ENCODE results near the gene GSG1L. TPM values are rescaled to one million over a fixed set of nuclear protein-coding genes. Genes with fewer than 3 reads are reported as not detected.

GSG1L gene
- total and polyA plus RNA-seq, 5 experiments from 2014 or later, result not detected

GRCh38 chr16:27764869-27765675 lies 298.4 kb downstream of the GSG1L start:
- DNase-seq (no peak), ATAC-seq (no peak)
- no peaks in the 10 kb centered on the region for H3K9me3 Mint-ChIP-seq
- H3K4me3 Mint-ChIP-seq, result no peak overlapping the region
- POLR2A ChIA-PET, result no interaction called here
- peaks cover 8 to 53% (median 37%) of the 10 kb centered on the region in 3 donors for H3K36me3 Mint-ChIP-seq
- H3K27ac Mint-ChIP-seq, result no peak overlapping the region
- H3K27me3 Mint-ChIP-seq, result no peaks in the 10 kb centered on the region
- peaks cover 0 to 2% (median 0%) of the 10 kb centered on the region in 4 donors for H3K4me1 Mint-ChIP-seq

- H3K27me3 Mint-ChIP-seq, result no peaks in the 10 kb centered on the region
- POLR2A ChIA-PET, result no interaction called here
- no peaks in the 10 kb centered on the region for H3K9me3 Mint-ChIP-seq
- H3K4me1 Mint-ChIP-seq, result peaks cover 0 to 6% (median 0%) of the 10 kb centered on the region in 4 donors
- DNase-seq (no peak), ATAC-seq (no peak)
- peaks cover 8 to 50% (median 37%) of the 10 kb centered on the region in 3 donors for H3K36me3 Mint-ChIP-seq
- no peak overlapping the region for H3K27ac Mint-ChIP-seq
- no peak overlapping the region for H3K4me3 Mint-ChIP-seq
These were observed 299.1 kb downstream of the GSG1L start for GRCh38 chr16:27764427-27764826.

DNA sequence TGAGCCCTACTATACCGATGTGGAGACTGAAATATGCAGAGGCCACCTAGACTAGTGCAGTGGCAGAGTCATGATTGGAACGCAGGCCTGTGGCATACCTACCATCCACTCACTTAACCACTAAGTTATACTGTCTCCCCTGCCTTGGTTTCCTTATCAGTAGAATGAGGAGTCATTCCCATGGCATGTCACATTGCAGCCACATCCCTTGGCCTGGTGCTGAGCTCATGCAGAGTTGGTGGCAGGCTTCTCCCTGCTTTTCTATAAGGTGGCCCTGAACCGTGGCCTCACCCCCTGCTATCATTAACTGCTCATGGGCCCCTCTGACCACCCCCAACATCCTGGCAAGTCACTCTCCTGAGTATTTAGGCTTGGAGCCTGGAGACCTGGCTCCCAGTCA lies 301.1 kb downstream of the GSG1L start:
- H3K4me3 Mint-ChIP-seq, result no peak overlapping the region
- DNase-seq (no peak), ATAC-seq (no peak)
- POLR2A ChIA-PET, result no interaction called here
- H3K36me3 Mint-ChIP-seq, result peaks cover 8 to 57% (median 40%) of the 10 kb centered on the region in 3 donors
- H3K27ac Mint-ChIP-seq, result no peak overlapping the region
- H3K4me1 Mint-ChIP-seq, result peaks cover 0 to 8% (median 0%) of the 10 kb centered on the region in 4 donors
- no peaks in the 10 kb centered on the region for H3K27me3 Mint-ChIP-seq
- H3K9me3 Mint-ChIP-seq, result no peaks in the 10 kb centered on the region

GRCh38 chr16:27761816-27762215 lies 301.7 kb downstream of the GSG1L start:
- POLR2A ChIA-PET, result no interaction called here
- Mint-ChIP-seq H3K9me3 (no peaks in the 10 kb centered on the region), H3K27me3 (no peaks in the 10 kb centered on the region), H3K36me3 (peaks cover 8 to 64% (median 42%) of the 10 kb centered on the region in 3 donors), H3K27ac (no peak overlapping the region), H3K4me1 (peaks cover 0 to 8% (median under 1%) of the 10 kb centered on the region in 4 donors), H3K4me3 (no peak overlapping the region)
- no peak for ATAC-seq
- no peak for DNase-seq

- Mint-ChIP-seq H3K4me3 (no peak overlapping the region), H3K4me1 (peaks cover 0 to 8% (median 2%) of the 10 kb centered on the region in 4 donors), H3K27me3 (no peaks in the 10 kb centered on the region), H3K36me3 (peaks cover 8 to 67% (median 43%) of the 10 kb centered on the region in 3 donors), H3K9me3 (no peaks in the 10 kb centered on the region), H3K27ac (peak overlapping the region in 3 of 10 donors; percentile 19 to 34 (median 23))
- ATAC-seq, result no peak
- POLR2A ChIA-PET, result no interaction called here
- DNase-seq, result no peak
These were observed 302.7 kb downstream of the GSG1L start for GRCh38 chr16:27760789-27761176.

GRCh38 chr16:27759967-27760788 lies 303.3 kb downstream of the GSG1L start:
- Mint-ChIP-seq H3K4me1 (peaks cover 0 to 8% (median 2%) of the 10 kb centered on the region in 4 donors), H3K36me3 (peaks cover 8 to 62% (median 43%) of the 10 kb centered on the region in 3 donors), H3K4me3 (no peak overlapping the region), H3K9me3 (no peaks in the 10 kb centered on the region), H3K27ac (peak overlapping the region in 3 of 10 donors; percentile 19 to 34 (median 23)), H3K27me3 (no peaks in the 10 kb centered on the region)
- ATAC-seq, result no peak
- POLR2A ChIA-PET, result no interaction called here
- DNase-seq, result no peak

DNA sequence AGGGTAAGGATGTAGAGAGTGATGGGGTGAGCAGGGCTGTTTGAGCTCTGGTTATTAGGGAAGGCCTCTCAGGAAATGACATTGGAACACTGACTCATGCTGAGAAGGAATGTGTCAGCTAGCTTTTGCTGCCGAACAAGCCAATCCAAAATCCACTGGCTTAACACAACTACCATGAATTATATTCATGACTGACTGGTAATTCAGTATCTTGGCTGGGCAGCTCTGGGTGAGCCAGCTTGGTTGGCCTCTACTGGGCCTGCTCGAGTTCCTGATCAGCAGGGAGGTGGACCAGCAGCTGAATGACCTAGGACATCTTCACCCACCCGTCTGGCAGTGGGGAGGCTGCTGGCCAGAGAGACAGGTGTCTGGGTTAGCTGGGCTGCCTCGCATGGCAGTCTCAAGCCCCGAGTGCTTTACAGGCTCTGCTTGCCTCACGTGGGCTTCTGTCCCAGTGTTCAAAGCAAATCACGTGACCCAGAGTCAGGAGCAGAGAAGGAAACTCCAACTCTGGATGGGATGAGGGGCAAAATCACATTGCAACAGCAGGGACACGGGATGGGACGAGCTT lies 304.1 kb downstream of the GSG1L start:
- Mint-ChIP-seq H3K4me3 (no peak overlapping the region), H3K27me3 (no peaks in the 10 kb centered on the region), H3K9me3 (no peaks in the 10 kb centered on the region), H3K4me1 (peaks cover 0 to 8% (median 2%) of the 10 kb centered on the region in 4 donors), H3K27ac (peak overlapping the region in 1 of 10 donors; percentile 54), H3K36me3 (peaks cover 8 to 65% (median 37%) of the 10 kb centered on the region in 3 donors)
- ATAC-seq, result no peak
- DNase-seq, result no peak
- POLR2A ChIA-PET, result no interaction called here

DNA sequence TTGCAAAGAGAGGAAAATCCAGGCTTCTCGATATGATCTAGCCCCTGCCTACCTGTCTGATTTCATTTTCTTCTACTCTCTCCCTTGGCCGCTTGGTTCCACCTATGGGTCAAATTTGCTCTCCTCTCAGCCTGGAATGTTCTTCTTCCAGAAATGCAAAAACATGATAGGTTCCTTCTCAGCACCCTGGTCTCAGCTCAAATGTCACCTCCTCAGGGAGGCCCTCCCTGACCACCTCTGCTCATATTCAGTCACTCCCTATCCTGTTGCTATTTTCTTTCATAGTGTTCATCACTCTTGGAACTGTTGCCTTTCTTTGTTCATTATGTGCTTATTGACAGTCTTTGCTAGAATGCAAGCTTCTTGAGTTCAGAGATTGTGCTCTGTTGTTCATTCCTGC lies 305.0 kb downstream of the GSG1L start:
- POLR2A ChIA-PET, result no interaction called here
- DNase-seq, result no peak
- H3K27me3 Mint-ChIP-seq, result no peaks in the 10 kb centered on the region
- H3K27ac Mint-ChIP-seq, result peak overlapping the region in 1 of 10 donors; percentile 54
- no peak overlapping the region for H3K4me3 Mint-ChIP-seq
- H3K4me1 Mint-ChIP-seq, result peaks cover 0 to 8% (median 2%) of the 10 kb centered on the region in 4 donors
- peaks cover under 1 to 61% (median 28%) of the 10 kb centered on the region in 3 donors for H3K36me3 Mint-ChIP-seq
- no peaks in the 10 kb centered on the region for H3K9me3 Mint-ChIP-seq
- no peak for ATAC-seq

DNA sequence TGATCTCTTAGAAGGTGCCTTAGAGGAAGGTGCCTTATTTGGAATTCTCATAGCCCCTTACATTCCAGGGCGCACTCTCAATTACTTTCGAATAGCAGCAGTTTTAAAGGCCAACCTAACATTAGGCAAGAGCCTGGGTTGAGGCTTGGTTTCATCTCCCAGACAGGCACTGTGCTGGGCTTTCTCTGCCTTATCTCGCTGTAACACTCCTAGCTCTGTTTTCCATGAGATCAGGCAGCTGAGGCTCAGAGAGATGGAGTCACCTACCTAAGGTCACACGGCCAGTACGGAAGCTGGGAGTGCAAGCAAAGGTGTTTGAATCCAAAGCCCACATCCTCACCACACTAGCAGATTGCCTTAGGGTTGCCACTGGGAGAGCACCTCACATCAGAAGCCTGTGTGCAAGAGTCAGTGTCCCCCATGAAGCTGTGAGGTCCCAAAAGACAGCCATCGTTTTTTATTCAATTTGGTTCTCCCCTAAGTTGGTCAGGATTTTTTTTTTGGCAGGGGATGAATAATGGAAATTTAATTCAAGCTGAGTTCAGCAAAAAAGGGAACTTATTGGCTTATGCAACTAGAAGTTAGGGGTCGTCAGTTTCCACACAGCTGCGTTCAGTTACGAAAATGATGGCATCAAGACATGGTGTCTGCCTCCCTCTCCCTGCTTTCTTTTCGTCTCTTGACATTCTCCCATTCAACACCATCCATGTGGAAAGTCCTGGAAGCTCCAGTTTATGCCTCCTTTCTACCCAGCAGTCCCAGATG lies 307.1 kb downstream of the GSG1L start:
- ATAC-seq (no peak), DNase-seq (no peak)
- Mint-ChIP-seq H3K27me3 (no peaks in the 10 kb centered on the region), H3K9me3 (no peaks in the 10 kb centered on the region), H3K27ac (no peak overlapping the region), H3K4me1 (peaks cover 0 to 8% (median 2%) of the 10 kb centered on the region in 4 donors), H3K4me3 (no peak overlapping the region), H3K36me3 (peaks cover 0 to 49% (median 14%) of the 10 kb centered on the region in 3 donors)
- POLR2A ChIA-PET, result no interaction called here

DNA sequence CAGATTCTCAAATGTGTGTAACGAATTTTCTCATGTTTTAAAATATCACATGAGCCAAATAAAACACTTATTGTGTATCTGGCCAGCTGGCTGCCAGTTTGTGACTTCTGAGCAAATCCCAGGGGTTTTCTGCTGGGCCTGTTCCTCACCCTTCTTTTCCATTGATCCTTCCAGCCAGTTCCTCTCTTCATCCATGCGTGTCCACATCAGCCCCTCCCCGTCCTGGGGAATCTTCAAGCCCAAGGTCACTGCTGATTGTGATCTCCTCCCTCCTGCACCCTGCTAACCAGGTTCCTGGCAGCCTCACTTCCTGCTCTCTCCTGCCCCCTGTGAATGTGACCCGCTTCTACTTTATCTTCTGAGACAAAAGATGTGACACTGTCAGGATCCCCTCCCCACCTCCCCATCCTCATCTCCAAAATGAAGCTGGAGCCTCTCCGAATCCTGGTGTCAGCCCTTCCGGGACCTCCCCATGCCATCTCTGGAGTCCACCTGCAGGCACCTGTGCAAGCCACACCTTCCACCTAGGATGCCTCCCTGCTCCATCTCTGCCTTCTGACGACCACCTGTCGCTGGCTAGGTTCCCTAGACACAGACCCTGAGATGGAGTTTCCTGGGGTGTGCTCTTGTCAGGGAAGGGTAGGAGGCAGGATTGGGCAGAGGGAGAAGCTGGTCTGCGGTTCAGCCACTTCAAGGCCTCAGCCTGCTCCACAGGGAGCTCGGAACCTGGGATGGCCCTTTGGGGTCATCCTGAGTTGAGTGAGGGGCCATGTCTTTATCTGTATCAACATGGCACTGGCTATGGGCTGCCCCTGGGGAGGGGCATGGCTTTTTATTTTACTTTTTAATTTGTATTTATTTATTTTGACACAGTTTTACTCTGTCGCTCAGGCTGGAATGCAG lies 308.5 kb downstream of the GSG1L start:
- H3K27ac Mint-ChIP-seq, result peak overlapping the region in 2 of 10 donors; percentile 13 to 91
- DNase-seq (no peak), ATAC-seq (no peak)
- H3K36me3 Mint-ChIP-seq, result peaks cover 0 to 45% (median 14%) of the 10 kb centered on the region in 3 donors
- no peaks in the 10 kb centered on the region for H3K27me3 Mint-ChIP-seq
- POLR2A ChIA-PET, result no interaction called here
- H3K9me3 Mint-ChIP-seq, result no peaks in the 10 kb centered on the region
- H3K4me3 Mint-ChIP-seq, result no peak overlapping the region
- peaks cover 0 to 6% (median 2%) of the 10 kb centered on the region in 4 donors for H3K4me1 Mint-ChIP-seq

DNA sequence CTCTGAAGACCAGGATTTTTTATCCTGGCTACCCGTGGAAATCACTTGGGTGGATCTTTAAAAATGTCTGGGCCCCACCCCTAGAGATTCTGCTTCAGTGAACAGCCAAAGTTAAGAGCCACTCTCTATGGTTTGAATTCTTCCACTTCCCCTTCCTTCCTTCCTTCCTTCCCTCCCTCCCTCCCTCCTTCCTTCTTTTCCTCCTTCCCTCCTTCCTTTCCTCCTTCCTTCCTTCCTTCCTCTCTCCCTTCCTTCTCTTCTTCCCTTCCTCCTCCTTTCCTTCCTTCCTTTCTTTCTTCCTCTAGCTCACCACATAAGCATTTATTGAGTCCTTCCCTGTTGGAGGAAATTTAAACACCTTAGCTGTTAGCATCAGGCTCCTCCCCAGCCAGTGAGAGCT lies 310.0 kb downstream of the GSG1L start:
- peaks cover 5 to 10% (median 8%) of the 10 kb centered on the region in 4 donors for H3K4me1 Mint-ChIP-seq
- H3K9me3 Mint-ChIP-seq, result no peaks in the 10 kb centered on the region
- POLR2A ChIA-PET, result no interaction called here
- no peak for ATAC-seq
- DNase-seq, result no peak
- no peak overlapping the region for H3K27ac Mint-ChIP-seq
- peaks cover 0 to 44% (median 17%) of the 10 kb centered on the region in 3 donors for H3K36me3 Mint-ChIP-seq
- no peaks in the 10 kb centered on the region for H3K27me3 Mint-ChIP-seq
- H3K4me3 Mint-ChIP-seq, result no peak overlapping the region
